GM21360 (cell line): ENCODE data around the gene DCDC2B.
A peak's percentile ranks its signal among the peaks of the same experiment; 100 is the strongest.
"Not testable (repeated sequence)": the region's sequence is repeated elsewhere in the genome, so short reads cannot be mapped to it uniquely, and the experiment has no call there.

Source experiments
- ATAC-seq: cut with Tn5 transposase; IDR thresholded peaks from one replicate; pipeline ENCODE4 v1.9.1; 2021; ENCODE audit warnings: mild to moderate bottlenecking, moderate library complexity; ENCODE audit not compliant: unreplicated experiment

DCDC2B gene

DNA sequence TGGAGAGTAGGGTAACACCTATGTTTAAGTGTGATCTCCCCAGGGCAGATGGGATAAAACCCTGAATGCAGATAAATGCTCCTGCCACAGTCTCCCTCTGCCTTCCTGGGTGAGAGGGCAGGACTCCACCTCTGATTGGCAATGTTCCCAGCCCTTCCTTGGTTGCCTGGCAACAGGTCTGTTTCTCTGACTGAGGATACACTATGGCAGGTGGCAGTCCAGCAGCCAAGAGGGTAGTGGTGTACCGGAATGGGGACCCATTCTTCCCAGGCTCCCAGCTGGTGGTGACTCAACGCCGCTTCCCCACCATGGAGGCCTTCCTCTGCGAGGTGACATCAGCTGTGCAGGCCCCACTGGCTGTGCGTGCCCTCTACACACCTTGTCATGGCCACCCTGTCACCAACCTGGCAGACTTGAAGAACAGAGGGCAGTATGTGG, at the start of gene DCDC2B:
DCDC2B (plus strand) TSS at position 199 of the 438 bp plus-strand sequence; CDS start at position 204, 5 bp downstream.
- no peak for ATAC-seq

DNA sequence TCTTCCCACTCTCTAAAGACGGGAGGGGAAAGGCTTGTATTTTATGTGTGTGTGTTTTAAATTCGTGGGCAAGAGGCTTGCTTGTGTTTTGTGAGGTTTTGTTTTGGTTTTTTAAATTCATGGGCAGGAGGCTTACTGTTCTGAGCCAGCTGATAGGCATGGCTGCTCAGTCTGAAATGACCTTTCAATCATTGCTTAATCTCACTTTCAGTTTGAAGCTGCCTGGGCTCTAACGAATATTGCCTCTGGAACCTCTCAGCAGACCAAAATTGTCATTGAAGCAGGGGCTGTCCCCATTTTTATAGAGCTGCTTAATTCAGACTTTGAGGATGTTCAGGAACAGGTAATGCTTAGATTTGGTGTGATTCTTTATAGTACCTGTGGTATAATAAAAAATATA, 49.7 kb upstream of the DCDC2B start:
- ATAC-seq, result no peak

DNA sequence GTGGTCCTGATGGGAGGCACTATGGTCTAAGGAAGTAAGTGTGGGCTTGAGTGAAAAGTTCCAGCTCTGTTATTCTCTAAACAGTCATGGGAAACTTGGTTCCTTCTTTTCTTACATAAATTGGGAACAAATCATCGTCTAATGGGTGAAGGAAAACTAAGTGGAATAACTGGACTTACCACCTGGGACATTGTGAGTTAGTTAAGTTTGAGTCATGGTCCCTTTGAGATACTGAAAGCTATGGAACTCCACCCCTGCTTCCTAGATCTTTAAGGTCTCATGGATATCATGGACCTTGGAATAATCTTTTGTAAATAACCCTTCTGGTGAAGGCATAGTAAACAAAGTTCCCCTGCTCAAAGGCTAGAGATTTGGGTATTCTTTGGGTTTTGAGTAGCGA, 45.5 kb upstream of the DCDC2B start:
- ATAC-seq, result no peak

DNA sequence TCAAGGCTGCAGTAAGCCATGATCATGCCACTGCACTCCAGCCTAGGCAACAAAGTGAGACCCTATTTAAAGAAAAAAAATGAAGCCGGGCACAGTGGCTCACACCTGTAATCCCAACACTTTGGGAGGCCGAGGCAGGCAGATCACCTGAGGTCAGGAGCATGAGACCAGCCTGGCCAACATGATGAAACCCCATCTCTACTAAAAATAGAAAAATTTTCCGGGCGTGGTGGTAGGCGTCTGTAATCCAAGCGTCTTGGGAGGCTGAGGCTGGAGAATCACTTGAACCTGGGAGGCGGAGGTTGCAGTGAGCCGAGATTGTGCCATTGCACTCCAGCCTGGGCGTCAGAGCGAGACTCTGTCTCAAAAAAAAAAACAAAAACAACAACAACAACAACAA, 43.3 kb upstream of the DCDC2B start:
- not testable (repeated sequence) for ATAC-seq

DNA sequence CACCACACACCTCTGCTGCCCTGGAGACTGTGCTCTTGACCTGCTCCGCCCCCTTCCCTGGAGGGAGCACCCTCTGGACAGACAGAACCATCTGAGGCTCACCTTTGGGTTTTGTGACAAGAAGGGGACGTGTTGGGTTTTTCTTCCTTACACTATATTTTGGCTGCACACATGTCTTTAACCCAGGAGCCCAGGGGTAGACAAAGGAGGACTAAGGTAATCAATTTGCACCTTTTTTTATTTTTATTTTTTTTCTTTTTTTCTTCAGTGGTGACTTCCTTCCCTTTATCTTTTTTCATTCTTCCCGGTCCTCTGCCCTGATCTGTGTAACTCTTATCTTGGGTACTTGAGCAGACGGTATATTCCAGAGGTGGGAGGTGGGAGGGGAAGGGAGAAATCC, 37.9 kb upstream of the DCDC2B start:
- no peak for ATAC-seq

DNA sequence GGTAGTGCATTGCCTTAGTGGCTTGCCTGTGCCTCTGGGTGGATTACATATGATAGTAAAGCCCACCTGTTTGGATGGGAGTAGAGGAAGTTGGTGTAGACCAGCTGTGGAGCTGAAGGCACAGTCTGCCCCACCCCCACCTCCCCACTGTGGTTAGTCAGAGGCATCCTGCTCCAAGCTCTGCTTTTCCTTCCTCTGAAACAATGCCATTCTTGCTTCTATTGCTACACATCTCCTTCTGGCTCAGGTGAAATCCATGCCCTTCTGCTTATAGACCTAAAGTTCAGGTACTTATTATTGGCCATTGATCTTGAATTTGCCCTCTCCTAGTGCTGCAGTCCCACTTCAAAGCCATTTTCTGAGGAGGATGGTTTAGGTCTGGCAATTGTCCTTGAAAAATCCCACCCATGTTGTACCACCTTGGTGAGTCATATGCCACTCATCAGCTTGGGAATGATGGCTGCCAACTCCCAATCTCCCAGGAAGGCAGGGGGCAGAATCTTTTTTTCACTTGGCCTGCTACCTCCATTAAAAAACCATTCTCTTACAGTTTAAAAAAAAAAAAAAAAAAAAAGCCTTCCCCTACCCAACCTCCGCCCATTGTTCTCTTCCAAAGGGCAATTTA, 36.2 kb upstream of the DCDC2B start:
- no peak for ATAC-seq

DNA sequence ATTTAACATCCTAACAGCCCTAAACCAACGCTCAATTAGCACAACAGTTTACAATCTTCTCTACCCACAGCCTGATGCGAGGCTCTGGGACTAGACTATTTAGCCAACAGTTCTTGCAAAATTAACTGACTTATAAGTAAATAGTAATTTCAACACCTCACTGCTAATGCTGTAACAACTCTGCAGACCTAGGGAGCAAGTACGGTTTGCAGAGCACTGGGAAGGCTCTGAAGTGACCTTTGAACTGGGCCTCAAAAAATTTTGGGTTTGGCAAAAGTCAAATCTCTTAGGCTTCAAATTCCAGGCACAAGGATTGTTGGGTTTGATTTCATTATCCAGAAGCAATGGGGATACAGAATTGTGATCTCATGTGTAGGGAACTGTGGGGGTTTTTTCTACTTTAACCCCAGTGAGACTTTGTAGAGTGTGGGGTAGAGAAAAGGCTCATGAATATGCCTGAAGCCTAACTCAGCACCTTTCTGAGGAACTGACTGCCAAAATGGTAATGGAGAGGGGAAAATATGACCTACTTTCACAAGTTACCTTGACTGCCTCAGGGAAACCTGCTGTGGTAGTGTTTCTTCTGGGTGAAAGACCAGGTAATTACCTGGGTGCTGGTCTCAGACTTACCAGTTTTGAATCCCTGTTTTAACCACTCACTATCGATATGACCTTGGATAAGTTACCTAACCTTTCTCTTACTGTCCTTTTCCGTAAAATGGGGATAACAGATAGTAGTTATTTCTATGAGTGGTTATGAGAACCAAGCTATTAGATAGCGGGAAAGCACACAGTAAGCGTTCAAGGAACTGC, 30.3 kb upstream of the DCDC2B start:
- no peak for ATAC-seq

DNA sequence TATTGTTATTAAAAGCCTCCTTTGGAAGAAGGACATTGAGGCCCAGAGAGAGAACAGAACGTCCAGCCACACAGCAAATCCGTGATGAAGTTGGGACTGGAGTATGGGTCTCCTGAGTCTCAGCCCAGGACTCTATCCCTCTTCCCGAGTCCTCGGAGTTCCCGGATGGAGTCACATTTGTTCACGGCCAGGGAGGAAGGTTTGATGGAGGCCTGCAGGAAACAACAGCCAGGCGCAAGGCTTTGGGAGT, 29.8 kb upstream of the DCDC2B start:
- ATAC-seq, result no peak

DNA sequence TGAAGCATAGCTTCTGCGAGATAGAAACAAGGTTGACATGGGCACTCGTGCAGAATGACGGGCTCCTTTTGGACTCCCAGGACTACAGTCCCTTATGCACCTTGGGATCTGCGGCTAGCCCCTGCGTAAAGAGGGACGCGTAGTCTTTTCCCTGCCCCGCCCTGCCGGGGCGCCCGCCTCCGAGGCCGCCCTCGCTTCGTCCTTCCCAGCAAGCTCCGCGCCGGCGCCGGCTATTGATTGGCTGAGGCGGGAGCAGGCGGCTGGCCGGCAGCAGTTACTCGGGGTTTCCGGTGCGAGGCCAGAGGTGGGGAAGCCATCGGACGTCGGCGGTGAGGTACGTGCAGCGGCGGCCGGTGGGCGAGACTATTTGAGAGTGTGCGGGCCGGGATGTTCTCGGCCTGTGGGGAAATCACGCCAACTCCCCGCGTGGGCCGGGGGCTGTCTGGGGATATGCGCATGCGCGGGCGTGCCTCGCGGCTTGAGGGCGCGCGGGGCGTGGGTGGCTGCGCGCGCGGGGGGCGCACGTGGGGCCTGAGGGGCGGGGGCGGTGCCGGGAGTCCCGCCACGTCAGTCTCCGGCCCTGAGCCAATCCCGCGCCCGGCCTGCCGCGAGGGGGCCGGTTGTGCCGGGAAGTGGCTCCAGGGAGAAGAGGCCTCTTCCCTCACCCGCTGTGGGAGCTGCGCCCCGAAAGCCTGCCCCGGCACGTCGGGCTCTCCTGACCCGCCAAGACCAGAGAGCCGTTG, 29.3 kb upstream of the DCDC2B start, which contains the start of gene TXLNA:
TXLNA (plus strand) TSS at position 233 of the 743 bp plus-strand sequence. CDS start 671 bp downstream, outside the sequence.
- ATAC-seq, result peak; percentile 81

DNA sequence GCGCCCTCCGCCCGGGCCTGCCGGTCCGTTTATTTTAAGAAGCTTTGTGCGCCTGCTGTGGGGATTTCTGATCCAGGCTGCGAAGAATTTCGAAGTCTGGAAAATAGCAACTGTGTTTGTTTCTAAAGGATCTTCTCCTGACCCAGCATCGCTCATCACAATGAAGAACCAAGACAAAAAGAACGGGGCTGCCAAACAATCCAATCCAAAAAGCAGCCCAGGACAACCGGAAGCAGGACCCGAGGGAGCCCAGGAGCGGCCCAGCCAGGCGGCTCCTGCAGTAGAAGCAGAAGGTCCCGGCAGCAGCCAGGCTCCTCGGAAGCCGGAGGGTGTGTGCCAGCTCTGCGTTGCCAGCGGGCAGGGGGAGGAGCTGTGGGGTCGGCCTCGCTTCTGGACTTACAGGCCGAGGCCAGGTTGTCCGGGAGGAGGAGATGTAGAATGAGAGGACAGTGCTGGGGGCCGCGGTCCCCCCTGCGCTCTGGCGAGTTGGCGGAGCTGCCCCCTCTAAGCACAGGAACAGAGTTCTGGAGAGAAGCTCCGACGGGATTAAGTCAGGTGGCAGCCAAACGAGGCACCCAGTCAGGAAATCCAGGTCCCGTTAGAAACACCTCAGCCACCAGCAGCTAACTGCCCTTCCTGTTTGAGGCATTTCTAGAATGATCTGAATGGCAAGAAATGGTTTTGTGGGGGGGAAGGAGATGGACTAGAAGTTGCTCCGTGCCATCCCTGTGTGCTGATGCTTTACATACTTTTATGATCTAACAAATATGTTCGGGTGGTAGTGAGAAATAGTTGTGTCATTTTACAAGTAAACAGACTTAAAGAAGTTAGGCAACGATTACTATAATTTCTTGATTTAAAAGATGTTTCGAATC, 28.5 kb upstream of the DCDC2B start:
- ATAC-seq, result no peak

DNA sequence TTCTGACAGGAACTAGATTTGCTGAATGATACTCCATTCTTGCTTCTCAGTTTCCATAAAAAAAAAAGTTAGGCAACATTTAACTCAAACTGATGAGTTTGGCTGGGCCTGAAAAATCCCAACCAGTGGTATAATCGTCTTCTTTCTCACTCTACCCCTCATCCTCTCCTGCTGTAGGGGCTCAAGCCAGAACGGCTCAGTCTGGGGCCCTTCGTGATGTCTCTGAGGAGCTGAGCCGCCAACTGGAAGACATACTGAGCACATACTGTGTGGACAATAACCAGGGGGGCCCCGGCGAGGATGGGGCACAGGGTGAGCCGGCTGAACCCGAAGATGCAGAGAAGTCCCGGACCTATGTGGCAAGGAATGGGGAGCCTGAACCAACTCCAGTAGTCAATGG, 27.8 kb upstream of the DCDC2B start:
- no peak for ATAC-seq

DNA sequence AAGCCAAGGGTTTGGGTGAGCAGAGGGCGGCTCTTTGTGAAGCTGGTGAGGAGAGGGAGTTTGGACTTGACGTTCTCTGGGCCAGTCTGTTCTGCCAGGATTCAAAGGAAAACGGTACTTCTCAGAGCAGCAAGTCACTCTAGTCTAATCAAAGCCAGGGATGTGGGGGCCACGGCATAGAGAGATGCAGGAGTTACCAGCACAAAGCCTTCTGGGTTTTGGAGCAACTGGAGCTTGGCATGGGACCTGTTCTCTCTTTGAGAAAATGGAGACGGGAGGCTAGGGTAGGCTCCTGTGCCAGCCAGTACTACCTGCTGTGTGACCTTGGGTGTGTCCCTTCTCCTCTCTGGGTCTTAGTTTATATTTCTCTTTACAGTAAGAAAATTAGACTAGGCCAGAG, 27.3 kb upstream of the DCDC2B start:
- no peak for ATAC-seq

DNA sequence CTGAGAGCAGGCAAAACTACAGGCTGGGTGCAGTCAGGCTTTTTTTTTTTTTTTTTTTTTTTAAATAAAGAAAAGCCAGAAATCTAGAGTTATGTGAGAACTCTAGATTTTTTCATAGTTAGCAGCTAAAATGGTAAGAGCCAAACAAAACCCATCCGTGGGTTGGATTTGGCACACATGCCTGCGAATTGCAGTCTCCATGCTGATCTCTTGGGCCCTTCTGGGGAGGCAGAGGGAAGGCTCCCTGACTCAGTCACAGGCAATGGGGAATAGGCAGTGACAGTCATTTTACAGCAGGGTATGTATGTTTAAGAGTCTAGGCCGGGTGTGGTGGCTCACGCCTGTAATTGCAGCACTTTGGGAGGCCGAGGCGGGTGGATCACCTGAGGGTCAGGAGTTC, 26.8 kb upstream of the DCDC2B start:
- no peak for ATAC-seq

DNA sequence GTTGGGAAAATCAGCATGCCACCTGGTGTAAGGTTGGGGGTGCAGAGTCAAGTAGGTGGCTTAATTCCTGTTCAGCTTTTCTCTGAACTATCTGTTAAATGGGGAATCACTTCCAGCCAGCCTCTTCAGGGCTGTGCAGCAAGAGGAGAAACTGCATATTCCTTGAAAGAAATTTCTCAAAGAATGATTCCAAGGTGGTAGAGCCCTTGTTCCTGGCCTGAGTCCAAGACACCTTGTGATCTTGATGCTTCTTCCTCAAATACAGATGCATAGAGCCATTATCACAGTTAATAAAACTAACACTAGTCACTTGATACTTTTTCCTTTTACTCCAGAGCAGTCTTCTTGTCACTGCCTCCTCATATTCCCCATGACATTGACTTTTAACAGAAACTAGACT, 24.2 kb upstream of the DCDC2B start:
- no peak for ATAC-seq

DNA sequence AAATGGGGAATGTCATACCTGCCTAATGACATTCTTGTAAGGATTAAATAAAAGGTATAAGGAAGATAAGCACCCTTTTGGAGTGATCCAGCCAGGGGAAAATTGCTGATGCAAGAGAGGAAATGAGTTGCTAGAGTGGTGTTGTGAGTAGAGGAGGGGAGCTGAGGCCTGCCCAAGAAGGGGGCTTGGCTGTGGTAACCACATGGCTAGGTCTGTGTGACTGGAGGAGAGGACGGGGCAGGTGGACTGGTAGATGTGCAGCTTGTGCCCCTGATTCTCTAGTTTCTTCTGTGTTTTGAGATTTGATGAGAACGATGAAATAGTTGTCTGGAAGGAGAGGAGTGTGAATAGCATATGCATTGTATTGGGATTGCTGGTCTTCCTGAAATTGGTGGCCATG, 22.8 kb upstream of the DCDC2B start:
- no peak for ATAC-seq

DNA sequence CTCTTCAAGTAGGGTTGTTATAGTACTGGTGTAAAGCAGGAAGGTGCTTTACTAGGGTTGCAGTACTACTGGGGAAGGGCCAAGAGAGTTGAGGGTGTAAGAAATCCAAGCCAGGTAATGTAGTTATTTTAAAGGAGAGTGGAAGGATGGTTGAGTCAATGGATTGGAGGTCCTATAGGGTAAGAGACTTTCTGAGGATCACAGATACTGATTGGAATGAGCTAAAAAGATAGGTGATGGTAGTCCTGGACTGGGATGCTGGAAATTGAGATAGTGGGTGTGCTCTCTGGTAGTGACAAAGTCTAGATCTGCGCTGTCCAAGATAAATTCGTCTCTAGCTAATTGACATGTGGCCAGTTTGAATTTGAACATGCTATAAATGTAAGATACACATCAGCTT, 22.4 kb upstream of the DCDC2B start:
- ATAC-seq, result no peak

DNA sequence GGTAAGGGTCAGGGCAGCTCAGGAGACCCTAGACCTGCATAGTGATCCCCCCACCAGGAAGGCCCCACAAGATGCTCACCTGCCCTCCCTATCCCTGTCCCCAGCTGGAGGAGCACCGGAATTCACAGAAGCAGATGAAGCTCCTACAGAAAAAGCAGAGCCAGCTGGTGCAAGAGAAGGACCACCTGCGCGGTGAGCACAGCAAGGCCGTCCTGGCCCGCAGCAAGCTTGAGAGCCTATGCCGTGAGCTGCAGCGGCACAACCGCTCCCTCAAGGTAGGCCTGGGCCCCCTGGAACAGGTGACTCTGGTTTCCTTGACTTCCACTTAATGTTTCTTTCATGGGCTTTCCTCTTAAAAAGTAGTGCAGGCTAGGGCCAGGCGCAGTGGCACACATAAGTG, 21.0 kb upstream of the DCDC2B start:
- no peak for ATAC-seq

DNA sequence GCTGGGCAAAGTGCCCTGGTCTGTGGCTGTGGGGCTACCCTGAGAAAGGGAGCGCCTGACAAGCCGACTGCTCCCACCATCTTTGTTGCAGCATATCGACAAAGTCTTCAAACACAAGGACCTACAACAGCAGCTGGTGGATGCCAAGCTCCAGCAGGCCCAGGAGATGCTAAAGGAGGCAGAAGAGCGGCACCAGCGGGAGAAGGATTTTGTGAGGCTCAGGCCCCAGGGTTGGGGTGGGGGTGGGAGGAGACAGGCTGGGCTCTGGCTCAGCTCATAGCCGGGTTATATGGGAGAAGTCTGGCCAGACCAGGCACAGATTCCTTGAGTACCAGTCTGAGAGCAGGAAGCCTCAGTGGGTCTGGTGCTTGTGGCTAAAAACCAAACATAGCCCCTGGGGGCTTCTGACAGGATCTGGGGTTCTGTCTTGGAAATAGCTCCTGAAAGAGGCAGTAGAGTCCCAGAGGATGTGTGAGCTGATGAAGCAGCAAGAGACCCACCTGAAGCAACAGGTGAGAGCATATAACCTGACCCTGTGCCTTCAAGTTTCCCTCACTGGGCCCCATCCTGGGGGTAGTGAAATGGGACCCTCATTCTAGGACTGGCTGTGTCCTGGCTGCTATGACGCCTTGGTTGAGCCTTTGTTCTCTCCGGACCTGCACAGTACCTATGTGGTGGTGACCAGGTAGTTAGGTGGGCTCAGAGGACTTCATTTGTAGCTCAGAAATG, 16.5 kb upstream of the DCDC2B start:
- no peak for ATAC-seq

DNA sequence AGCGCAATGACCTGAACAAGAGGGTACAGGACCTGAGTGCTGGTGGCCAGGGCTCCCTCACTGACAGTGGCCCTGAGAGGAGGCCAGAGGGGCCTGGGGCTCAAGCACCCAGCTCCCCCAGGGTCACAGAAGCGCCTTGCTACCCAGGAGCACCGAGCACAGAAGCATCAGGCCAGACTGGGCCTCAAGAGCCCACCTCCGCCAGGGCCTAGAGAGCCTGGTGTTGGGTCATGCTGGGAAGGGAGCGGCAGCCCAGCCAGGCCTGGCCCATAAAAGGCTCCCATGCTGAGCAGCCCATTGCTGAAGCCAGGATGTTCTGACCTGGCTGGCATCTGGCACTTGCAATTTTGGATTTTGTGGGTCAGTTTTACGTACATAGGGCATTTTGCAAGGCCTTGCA, 13.9 kb upstream of the DCDC2B start:
- ATAC-seq, result no peak

DNA sequence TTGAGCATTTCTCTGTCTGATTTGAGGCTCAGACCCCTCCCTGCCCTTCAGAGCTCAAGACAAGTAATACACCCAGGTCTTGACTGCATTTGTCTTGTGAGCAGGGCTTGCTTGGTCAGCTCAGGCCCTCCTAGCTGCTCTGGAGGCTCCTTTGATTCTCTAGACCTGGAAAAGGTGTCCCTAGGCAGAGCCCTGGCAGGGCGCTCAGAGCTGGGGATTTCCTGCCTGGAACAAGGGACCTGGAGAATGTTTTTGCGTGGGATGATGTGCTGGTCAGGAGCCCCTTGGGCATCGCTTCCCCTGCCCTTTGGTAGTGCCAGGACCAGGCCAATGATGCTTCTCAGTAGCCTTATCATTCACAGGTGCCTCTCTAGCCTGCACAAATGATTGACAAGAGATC, 13.4 kb upstream of the DCDC2B start:
- no peak for ATAC-seq
